ENCODE data around the gene PDCD1.
A peak's percentile ranks its signal among the peaks of the same experiment; 100 is the strongest.
"Not testable (repeated sequence)": the region's sequence is repeated elsewhere in the genome, so short reads cannot be mapped to it uniquely, and the experiment has no call there.

The PDCD1 gene

GRCh38 chr2:241858206-241859016 is at the start of gene PDCD1:
PDCD1 (minus strand) TSS chr2:241858894; CDS start chr2:241858838, 56 bp downstream.
- no peak for DNase-seq

GRCh38 chr2:241907831-241908230 is 49.1 kb upstream of the PDCD1 start:
- DNase-seq = not testable (repeated sequence)

- no peak for DNase-seq
These were observed 48.3 kb upstream of the PDCD1 start for GRCh38 chr2:241906826-241907570.

- DNase-seq = not testable (repeated sequence)
These were observed 47.7 kb upstream of the PDCD1 start for GRCh38 chr2:241906378-241906770.

- no peak for DNase-seq
These were observed 47.2 kb upstream of the PDCD1 start for GRCh38 chr2:241905716-241906377.

GRCh38 chr2:241904791-241905710 is 46.4 kb upstream of the PDCD1 start:
- DNase-seq = no peak

GRCh38 chr2:241904011-241904718 is 45.5 kb upstream of the PDCD1 start:
- DNase-seq = no peak

GRCh38 chr2:241903121-241904010 is 44.7 kb upstream of the PDCD1 start:
- DNase-seq = peak; percentile 66 to 90

GRCh38 chr2:241902357-241902991 is 43.8 kb upstream of the PDCD1 start:
- peak in 1 of 2 experiments; percentile 60 for DNase-seq

GRCh38 chr2:241901500-241902351 is 43.0 kb upstream of the PDCD1 start:
- peak in 1 of 2 experiments; percentile 34 for DNase-seq

GRCh38 chr2:241901018-241901380 is 42.3 kb upstream of the PDCD1 start:
- no peak for DNase-seq

GRCh38 chr2:241900251-241901017 is 41.7 kb upstream of the PDCD1 start:
- no peak for DNase-seq

GRCh38 chr2:241898463-241899270 is 40.0 kb upstream of the PDCD1 start:
- no peak for DNase-seq

- DNase-seq = no peak
These were observed 38.7 kb upstream of the PDCD1 start for GRCh38 chr2:241897231-241897916.

GRCh38 chr2:241896746-241897201 is 38.1 kb upstream of the PDCD1 start:
- no peak for DNase-seq

GRCh38 chr2:241895712-241896641 is 37.3 kb upstream of the PDCD1 start:
- no peak for DNase-seq

Data from NCI-H524 (cell line).